HG03457 (cell line): Measurements from ENCODE around the gene DARS1.
"Not testable (repeated sequence)": the region's sequence is repeated elsewhere in the genome, so short reads cannot be mapped to it uniquely, and the experiment has no call there.

Experiments
- ATAC-seq: cut with Tn5 transposase; IDR thresholded peaks from one replicate; pipeline ENCODE4 v1.9.1; 2021; ENCODE audit warnings: moderate number of reproducible peaks; ENCODE audit not compliant: unreplicated experiment

The DARS1 gene

GRCh38 chr2:135985826-135986393 is 484 bp upstream of the DARS1 start:
- peak; percentile 37 for ATAC-seq

- peak; percentile 37 for ATAC-seq
These were observed 1.0 kb downstream of the DARS1 start for GRCh38 chr2:135984199-135985017.

DNA sequence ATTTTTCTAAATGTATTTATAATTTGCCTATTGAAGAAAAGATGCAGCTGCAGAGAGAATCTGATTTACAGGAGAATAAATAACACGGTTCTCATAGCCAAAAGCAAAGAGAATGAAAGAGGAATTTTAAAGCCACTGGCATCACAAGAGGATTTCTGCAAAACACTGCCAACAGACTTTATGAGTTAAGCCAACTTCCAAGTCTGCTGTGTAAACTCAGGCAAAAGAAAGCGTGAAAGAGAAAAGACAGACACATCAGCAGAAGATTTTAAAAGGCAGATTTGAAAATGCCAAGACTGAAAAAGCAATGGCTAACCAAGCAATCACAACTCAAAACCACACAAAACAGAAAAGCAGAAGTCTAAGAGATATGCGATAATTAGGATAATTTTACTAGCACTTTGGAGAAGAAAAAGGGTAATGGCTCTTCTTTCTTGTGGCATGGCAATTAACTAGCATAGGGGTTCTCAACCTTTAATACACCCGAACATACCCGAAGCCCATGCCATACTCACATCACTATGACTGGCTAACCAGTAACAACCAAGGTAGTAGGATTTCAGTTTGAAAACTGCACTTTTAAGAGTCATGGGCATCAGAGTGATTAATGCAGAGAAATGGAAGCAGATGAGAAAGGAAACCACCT is 4.9 kb downstream of the DARS1 start:
- ATAC-seq: no peak

DNA sequence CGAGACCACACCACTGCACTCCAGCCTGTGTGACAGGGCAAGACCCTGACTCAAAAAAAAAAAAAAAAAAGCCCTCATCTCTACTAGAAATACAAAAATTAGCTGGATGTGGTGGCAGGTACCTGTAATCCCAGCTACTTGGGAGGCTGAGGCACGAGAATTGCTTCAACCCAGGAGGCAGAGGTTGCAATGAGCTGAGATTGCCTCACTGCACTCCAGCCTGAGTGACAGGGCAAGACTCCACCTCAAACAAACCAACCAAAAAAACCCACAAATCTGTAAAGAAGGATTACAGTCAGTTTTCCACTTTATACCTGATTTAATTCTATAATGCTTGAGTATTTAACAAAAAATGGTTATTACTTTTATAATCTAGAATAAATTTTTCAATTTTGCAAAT is 9.7 kb downstream of the DARS1 start:
- ATAC-seq: no peak

GRCh38 chr2:135974036-135974435 is 11.4 kb downstream of the DARS1 start:
- no peak for ATAC-seq

DNA sequence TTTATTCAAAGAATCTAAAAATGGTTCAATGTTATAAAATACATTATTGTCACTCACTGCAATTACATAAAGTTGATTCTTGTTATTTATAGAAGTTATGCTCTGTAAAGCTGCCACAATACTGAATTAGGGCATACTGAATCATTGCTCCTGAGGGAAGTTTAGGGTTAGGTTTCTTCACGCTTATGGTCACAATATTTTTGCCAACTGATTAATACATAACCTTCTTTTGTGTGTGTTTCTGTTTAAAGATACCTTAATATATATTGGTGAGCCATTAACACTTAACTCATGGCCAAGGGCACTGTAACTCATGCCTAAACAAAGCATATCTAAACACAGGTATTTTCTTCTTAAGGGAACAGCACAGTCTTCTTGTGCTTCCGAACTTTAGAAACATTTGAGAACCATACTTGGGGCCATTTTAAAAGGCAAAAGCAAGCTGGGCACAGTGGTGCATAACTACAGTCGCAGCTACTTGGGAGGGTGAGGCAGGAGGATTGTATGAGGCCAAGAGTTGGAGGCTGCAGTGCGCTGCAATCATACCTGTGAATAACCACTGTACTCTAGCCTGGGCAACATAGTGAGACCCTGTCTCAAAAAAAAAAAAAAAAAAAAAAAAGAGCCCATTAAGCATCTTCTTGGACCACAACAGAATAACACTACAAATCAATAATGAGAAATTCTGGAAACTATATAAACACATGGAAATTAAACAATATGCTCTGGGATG is 15.6 kb downstream of the DARS1 start:
- ATAC-seq: no peak

- ATAC-seq: no peak
These were observed 19.7 kb downstream of the DARS1 start for GRCh38 chr2:135965756-135966155.

DNA sequence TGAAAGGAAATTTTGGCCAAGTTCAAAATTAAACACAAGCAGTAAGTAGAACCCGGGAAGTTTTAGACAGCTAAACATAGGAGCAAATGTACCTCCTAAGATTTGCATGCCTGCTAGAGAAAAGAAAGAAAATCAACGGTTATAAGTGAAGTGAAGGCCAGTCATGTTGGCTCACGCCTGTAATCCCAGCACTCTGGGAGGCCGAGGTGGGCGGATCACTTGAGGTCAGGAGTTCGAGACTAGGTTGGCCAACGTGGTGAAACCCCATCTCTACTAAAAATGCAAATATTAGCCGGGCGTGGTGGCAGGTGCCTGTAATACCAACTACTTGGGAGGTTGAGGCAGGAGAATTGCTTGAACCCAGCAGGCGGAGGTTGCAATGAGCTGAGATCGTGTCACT is 21.0 kb downstream of the DARS1 start:
- ATAC-seq: not testable (repeated sequence)

DNA sequence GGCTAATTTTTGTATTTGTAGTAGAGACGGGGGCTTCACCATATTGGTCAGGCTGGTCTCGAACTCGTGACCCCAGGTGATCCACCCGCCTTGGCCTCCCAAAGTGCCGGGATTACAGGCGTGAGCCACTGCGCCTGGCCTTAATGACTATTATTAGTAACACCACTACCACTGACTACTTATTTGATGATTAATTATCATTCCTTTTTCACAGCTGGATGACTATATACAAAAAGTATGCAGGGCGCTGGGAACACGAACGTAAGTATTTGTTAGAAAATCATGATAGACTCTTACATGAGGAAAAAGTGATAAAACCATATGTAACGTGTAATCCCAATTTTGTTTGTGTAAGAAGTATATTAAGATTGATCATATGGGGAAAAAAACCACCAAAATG is 21.6 kb downstream of the DARS1 start:
- no peak for ATAC-seq

- ATAC-seq: no peak
These were observed 22.9 kb downstream of the DARS1 start for GRCh38 chr2:135962366-135963123.

DNA sequence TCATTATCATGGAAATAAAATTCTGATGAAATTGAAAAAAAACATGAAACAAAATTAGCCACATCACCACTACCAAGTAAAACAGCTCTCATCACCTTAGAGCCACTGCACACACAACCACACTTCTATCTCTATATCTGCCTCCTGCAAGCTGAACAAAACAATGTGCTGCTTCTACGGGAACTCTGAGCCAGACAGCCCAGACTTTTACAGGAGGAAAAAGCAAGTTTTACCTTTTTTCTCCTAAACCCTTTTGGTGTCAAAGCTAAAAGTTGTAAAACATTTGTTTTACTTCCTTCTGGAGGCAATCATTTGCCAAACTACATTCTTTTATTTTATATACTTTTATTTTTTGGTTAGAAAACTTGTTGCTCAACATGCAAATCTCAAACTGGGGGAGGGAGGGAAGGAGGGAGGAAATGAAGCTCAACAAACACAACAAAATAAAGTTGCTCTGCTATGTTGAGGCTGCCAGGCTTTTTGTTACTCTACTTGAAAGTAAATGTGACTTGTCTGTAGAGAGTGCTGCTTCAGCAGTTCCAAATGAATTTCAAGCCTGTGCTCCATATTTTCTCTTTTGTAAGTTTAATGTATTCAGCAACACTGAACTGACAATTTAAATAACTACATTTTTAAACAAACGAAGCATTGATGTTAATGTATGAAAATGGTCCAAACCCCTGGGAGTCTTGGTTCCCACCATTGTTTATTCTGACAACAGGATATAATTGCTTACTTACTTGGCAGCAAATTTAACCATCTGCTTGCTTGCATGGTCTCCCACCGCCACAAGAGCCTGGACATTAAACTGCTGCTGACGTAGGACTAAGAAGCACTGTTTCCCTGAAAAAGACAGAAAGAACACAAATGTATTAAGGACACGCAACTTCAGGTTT is 24.5 kb downstream of the DARS1 start:
- no peak for ATAC-seq

DNA sequence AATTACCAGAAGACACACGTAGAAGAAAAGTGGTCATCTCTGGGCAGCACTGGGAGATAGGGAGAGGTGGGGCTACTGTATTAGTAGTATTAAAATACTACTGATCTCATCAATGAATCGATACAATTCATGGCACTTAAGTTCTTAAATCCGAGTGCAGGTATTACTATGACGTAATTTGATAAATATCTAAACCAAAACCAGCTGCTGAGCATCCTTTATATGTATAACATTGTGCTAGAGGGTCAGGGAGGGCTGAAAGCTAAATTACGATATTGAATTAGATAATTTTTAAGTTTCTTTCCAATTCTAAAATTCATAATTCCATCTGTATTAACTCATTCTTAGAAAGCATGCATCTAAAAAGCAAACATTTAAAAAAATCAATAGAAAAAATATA is 25.3 kb downstream of the DARS1 start:
- no peak for ATAC-seq

- not testable (repeated sequence) for ATAC-seq
These were observed 26.5 kb downstream of the DARS1 start for GRCh38 chr2:135958927-135959326.

GRCh38 chr2:135954020-135954601 is 31.3 kb downstream of the DARS1 start:
- no peak for ATAC-seq

DNA sequence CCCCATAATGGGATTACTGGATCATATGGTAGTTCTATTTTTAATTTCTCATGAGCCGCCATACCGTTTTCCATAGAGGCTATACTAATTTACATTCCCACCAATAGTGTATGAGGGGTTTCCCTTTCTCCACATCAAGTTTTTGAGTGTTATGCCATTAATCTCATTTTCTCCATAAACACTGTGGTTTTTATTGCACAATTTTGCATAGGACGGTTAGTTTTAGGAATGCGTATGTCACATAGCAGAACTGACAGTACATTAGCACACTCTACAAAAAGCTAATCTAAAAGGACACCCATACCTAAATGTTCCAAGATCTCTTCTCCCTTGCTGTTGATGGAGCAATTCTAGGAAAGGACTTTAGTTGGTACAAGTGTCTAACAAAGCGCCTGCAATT is 32.5 kb downstream of the DARS1 start:
- no peak for ATAC-seq

- ATAC-seq: no peak
These were observed 34.3 kb downstream of the DARS1 start for GRCh38 chr2:135951041-135951583.

DNA sequence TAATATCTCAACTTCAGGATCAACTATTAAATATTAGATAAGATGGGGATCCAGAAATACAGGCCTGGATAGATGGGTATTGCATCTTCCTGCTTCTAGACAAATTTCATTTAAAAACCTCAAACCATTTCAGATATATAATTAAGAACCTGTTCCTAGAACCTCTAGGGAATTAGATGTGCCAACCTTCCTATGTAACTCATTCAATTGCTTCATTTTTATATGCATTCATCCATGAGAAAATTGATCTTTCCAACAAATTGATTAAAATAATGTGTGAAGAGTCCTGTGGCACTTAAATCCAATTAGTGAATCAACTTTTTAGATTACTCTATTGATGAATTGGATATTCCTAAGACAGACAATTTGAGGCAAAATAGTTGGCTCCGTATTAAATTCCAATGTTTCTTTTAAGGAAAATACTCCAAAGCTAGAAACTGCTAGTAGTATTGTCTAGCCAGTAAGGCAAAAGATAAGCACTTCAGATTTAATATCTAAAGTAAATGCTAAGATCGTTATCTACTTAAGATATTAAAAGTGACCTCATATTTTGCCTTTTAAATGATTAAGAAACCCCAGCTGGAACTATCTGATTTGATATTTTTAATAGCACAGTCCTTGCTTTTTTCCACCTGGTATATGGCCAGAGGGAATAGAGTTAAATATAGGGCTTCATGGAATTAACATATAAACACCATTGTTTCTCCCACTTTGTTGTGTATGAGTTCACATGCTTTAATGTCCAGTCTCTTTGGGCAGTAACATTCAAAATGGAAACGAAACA is 35.8 kb downstream of the DARS1 start:
- no peak for ATAC-seq

- ATAC-seq: no peak
These were observed 36.6 kb downstream of the DARS1 start for GRCh38 chr2:135948642-135949355.
